Right forelimb (tissue), 1 donor: Measurements from ENCODE around the gene CNOT10.
"Not testable (repeated sequence)": the region's sequence is repeated elsewhere in the genome, so short reads cannot be mapped to it uniquely, and the experiment has no call there.

ENCODE experiments used
- DNase-seq: peaks from one replicate; pipeline ENCODE4 v3.0.0-alpha.2; 2018

CNOT10 gene

GRCh38 chr3:32698506-32698905, 13.5 kb downstream of the CNOT10 start:
- DNase-seq = no peak

GRCh38 chr3:32699429-32699828, 14.4 kb downstream of the CNOT10 start:
- no peak for DNase-seq

- DNase-seq = no peak
Observed at GRCh38 chr3:32700244-32700643, 15.3 kb downstream of the CNOT10 start.

- DNase-seq = no peak
Observed at GRCh38 chr3:32703491-32703972, 18.5 kb downstream of the CNOT10 start.

- DNase-seq = no peak
Observed at GRCh38 chr3:32705232-32705631, 20.2 kb downstream of the CNOT10 start.

- DNase-seq = no peak
Observed at GRCh38 chr3:32706348-32707025, 21.5 kb downstream of the CNOT10 start.

GRCh38 chr3:32707026-32707370, 22.0 kb downstream of the CNOT10 start:
- no peak for DNase-seq

GRCh38 chr3:32708672-32709283, 23.8 kb downstream of the CNOT10 start:
- DNase-seq = no peak

GRCh38 chr3:32709346-32709745, 24.4 kb downstream of the CNOT10 start:
- DNase-seq = no peak

- DNase-seq = no peak
Observed at GRCh38 chr3:32712506-32713055, 27.6 kb downstream of the CNOT10 start.

GRCh38 chr3:32713181-32713580, 28.2 kb downstream of the CNOT10 start:
- DNase-seq = no peak

GRCh38 chr3:32719335-32719734, 34.3 kb downstream of the CNOT10 start:
- no peak for DNase-seq

- DNase-seq = no peak
Observed at GRCh38 chr3:32719931-32720330, 34.9 kb downstream of the CNOT10 start.

- no peak for DNase-seq
Observed at GRCh38 chr3:32725721-32726120, 40.7 kb downstream of the CNOT10 start.

GRCh38 chr3:32733631-32734229, 48.7 kb downstream of the CNOT10 start:
- DNase-seq = no peak

GRCh38 chr3:32734756-32735155, 49.8 kb downstream of the CNOT10 start:
- DNase-seq = no peak

- not testable (repeated sequence) for DNase-seq
Observed at GRCh38 chr3:32743470-32743869, 58.5 kb downstream of the CNOT10 start.

GRCh38 chr3:32743934-32744333, 58.9 kb downstream of the CNOT10 start:
- DNase-seq = no peak

- no peak for DNase-seq
Observed at GRCh38 chr3:32751377-32751776, 66.4 kb downstream of the CNOT10 start.

GRCh38 chr3:32755761-32756160, 70.8 kb downstream of the CNOT10 start:
- DNase-seq = no peak

GRCh38 chr3:32757618-32758374, 72.8 kb downstream of the CNOT10 start:
- no peak for DNase-seq

GRCh38 chr3:32758375-32758753, 73.4 kb downstream of the CNOT10 start:
- DNase-seq = no peak

GRCh38 chr3:32759342-32759741, 74.4 kb downstream of the CNOT10 start:
- DNase-seq = no peak
